Astrocyte of the cerebellum (primary cell): Measurements from ENCODE around the gene PIMREG.

Experiments used
- DNase-seq: peaks from one replicate; pipeline ENCODE4 v3.0.0-alpha.2; 2011; ENCODE audit warnings: low read depth
- H3K4me3 ChIP-seq: 2 replicates; pipeline ENCODE4 v1.5.1; 2011; ENCODE audit warnings: mild to moderate bottlenecking, low read depth, low read length, moderate library complexity
- in situ Hi-C: cut with HindIII; loops from 2 replicates; pipeline ENCODE4 v1.10.0; 2017; ENCODE audit warnings: low sequenced_read_pairs
- TF ChIP-seq, protein P1 (sequence below): IDR thresholded peaks from 2 replicates; pipeline ENCODE4 v1.5.1; 2012; ENCODE audit warnings: low read length, low read depth, moderate library complexity, mild to moderate bottlenecking; ENCODE audit errors: missing control alignments

Gene PIMREG

DNA sequence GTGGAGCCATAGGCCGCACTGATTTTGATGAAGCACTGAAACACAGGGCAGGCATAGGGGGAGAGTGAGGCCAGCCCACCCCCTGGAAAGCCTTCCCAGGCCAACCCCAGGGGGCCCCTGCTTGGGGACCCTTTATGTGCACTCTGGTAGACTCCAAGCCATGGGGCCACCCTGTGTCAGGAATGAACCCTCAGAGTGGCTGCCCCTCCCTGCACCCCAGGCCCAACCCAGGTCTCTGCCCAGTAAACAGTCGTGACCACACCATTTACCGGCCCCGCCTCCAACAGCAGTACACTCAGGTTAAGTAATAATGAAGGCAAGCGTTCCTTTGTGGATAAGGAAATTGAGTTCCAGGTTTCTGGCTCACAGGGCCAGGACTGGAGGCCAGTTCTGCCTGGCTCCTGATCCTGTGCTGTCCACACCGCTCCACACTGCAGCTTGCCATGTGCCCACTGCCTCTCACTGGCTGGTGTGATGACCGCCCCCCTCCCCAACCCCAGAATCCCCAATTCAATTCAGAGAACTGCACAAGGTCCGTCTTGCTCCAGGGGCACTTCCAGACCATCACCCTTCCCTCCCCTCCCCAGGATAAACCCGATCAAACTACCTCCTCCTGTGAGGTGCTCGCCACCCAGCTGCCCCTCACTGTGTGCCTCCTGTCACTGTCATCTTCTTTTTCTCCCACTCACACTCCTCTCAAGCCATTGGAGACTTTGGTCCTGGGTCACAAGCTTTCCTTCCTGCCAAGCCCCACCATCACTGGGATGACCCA lies 13.6 kb downstream of the PIMREG start:
- in situ Hi-C loops, result no loop called here
- DNase-seq, result no peak
- no peak overlapping the region for H3K4me3 ChIP-seq
- TF ChIP-seq, protein P1, sequence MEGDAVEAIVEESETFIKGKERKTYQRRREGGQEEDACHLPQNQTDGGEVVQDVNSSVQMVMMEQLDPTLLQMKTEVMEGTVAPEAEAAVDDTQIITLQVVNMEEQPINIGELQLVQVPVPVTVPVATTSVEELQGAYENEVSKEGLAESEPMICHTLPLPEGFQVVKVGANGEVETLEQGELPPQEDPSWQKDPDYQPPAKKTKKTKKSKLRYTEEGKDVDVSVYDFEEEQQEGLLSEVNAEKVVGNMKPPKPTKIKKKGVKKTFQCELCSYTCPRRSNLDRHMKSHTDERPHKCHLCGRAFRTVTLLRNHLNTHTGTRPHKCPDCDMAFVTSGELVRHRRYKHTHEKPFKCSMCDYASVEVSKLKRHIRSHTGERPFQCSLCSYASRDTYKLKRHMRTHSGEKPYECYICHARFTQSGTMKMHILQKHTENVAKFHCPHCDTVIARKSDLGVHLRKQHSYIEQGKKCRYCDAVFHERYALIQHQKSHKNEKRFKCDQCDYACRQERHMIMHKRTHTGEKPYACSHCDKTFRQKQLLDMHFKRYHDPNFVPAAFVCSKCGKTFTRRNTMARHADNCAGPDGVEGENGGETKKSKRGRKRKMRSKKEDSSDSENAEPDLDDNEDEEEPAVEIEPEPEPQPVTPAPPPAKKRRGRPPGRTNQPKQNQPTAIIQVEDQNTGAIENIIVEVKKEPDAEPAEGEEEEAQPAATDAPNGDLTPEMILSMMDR, result no peak

DNA sequence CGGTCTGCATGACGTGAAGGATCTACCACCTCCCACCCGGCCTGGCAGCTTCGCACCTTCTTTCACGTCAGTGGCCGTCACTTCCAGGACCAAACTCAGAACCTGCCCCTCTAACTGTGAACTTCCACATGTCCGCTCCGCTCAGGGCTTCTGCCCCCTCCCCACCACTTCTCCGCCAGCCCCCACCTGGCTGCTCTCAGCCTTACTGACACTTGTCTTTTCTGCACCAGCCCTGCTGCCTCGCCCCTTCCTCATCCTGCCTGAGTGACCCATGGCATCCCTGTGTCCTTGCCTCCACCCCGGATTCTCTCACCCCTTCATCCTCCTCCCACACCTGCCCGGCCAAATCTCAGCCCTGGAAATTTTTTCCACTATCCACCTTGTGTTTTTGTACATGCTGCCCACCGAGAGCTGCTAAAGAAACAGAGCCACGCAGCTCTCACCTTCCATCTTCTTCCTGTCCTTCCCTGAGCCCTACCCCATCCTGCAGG lies 14.2 kb downstream of the PIMREG start:
- in situ Hi-C loops, result no loop called here
- TF ChIP-seq, protein P1, result no peak
- no peak for DNase-seq
- H3K4me3 ChIP-seq, result no peak overlapping the region

GRCh38 chr17:6460531-6461161 lies 16.4 kb downstream of the PIMREG start:
- TF ChIP-seq, protein P1, result no peak
- no peak for DNase-seq
- H3K4me3 ChIP-seq, result no peak overlapping the region
- in situ Hi-C loops, result no loop called here

DNA sequence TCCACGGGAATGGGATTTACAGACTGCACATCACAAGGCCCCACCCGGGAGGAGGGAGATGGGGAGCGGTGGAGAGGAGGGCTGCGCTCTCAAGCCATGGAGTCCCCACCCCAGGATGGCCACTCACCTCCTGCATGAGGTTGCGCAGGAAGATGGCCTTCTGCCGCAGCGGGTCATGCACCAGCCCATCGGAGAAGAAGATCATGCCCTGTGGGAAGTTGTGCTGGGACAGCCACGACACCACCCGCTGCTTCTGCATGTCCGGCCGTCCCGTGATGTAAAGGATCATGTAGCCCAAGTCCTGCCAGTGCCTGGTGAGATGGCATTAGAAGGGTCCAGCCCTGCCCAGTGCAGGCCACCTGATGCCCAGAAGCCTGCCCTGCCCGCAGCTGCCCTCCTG lies 17.0 kb downstream of the PIMREG start:
- TF ChIP-seq, protein P1, result no peak
- H3K4me3 ChIP-seq, result no peak overlapping the region

DNA sequence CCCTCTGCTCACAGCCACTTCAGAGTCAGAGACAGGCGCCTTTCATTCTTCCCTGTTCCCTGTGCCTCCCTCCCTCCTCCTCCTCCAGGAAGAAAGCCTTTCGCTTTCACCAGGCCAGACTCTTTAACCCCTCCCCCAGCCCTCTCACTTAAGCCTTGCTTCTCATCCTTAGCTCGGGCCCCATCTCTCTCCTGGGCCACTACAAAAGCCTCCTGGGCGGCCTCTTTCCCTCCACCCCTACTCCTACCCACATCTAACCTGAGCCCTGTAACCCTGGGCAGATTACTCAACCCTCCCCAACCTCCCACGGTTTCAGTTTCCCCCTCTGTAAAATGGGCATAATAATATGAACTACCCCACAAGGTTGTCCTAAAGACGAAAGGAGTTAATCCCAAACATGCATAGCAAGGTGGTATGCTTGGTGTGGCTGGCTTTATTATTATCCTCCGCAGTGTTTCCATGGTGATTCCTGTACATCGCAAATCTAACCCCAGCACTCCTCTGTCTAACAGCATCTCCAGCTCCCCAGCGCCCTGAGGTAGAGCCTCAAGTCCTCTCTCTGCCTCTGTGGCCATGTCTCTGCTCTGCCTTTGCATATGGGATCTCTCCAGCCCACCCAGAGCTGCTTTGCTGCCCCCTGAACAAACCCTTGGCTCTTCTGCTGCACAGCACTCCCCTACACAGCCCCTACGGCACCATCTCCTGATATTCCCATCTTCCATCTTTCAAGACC lies 17.7 kb downstream of the PIMREG start:
- DNase-seq, result no peak
- in situ Hi-C loops, result no loop called here

More for the DNA sequence above, 17.0 kb downstream of the PIMREG start:
- in situ Hi-C loops, result no loop called here
- no peak for DNase-seq

DNA sequence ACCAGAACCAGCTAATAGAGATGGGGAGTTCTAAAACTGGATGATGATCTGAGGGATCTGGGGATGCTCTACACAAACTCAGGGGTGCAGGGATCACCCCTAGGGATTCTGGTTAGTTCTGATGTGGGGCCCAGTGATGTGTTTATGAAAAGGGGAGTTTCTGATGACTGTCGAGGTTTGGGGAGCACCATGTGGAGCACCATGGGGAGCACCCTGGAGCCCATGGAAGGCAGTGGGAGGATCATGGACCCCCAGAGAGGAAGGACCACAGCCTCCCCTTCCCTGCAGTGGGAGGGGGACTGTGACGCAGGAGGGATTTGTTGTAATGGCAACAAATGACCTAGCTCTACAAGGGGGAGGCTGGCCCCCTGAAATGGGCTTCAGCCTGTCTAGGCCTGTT lies 18.4 kb downstream of the PIMREG start:
- in situ Hi-C loops, result no loop called here
- no peak overlapping the region for H3K4me3 ChIP-seq
- no peak for DNase-seq

More for the DNA sequence above, 17.7 kb downstream of the PIMREG start:
- TF ChIP-seq, protein P1, result no peak
- no peak overlapping the region for H3K4me3 ChIP-seq

More for the DNA sequence above, 18.4 kb downstream of the PIMREG start:
- TF ChIP-seq, protein P1, result no peak
